GM13977 (cell line): Measurements from ENCODE around the gene C5orf63.

Experiments used
- DNase-seq: peaks from one replicate; pipeline ENCODE4 v3.0.0; 2012; ENCODE audit warnings: low spot score
- CTCF ChIP-seq: IDR thresholded peaks from 2 replicates; pipeline ENCODE4 v1.5.1; 2012; ENCODE audit warnings: mild to moderate bottlenecking, control low read depth; ENCODE audit not compliant: insufficient read depth; ENCODE audit errors: extremely low read depth, missing control alignments
- in situ Hi-C: fragments of 300-500 bp; cut with MboI; formaldehyde crosslinking; loops from one replicate; pipeline ENCODE4 v1.12.0; 2022; ENCODE audit warnings: low sequenced_read_pairs, low pct_unique_long_range_greater_than_20kb, mixed read lengths, inconsistent platforms; ENCODE audit not compliant: unreplicated experiment

The C5orf63 gene

GRCh38 chr5:127038550-127038949 is 34.8 kb downstream of the C5orf63 start:
- in situ Hi-C loops, result loop anchor here (25.0 kb wide), 1 partner anchor 376 kb away; no protein-coding TSS in a partner anchor
- TF ChIP-seq CTCF, result no peak

GRCh38 chr5:127031863-127032232 is 41.5 kb downstream of the C5orf63 start:
- no peak for DNase-seq
- in situ Hi-C loops, result loop anchor here (25.0 kb wide), 1 partner anchor 370 kb away; no protein-coding TSS in a partner anchor
- TF ChIP-seq CTCF, result no peak

More at GRCh38 chr5:127038550-127038949, 34.8 kb downstream of the C5orf63 start:
- no peak for DNase-seq

- in situ Hi-C loops, result loop anchor here (25.0 kb wide), 1 partner anchor 369 kb away; no protein-coding TSS in a partner anchor
- TF ChIP-seq CTCF, result no peak
- DNase-seq, result peak; percentile 48
Observed at GRCh38 chr5:127031147-127031862, 42.0 kb downstream of the C5orf63 start.

- no peak for TF ChIP-seq CTCF
- in situ Hi-C loops, result loop anchor here (25.0 kb wide), 1 partner anchor 368 kb away; no protein-coding TSS in a partner anchor
- DNase-seq, result peak; percentile 98
Observed at GRCh38 chr5:127030259-127031146, 42.8 kb downstream of the C5orf63 start, which contains the start of gene MARCHF3. TSS of gene MARCHF3 (minus strand) at chr5:127030558. CDS start at chr5:126918171, 112,387 bp downstream.

- no peak for TF ChIP-seq CTCF
- peak; percentile 30 for DNase-seq
- in situ Hi-C loops, result loop anchor here (25.0 kb wide), 1 partner anchor 367 kb away; no protein-coding TSS in a partner anchor
Observed at GRCh38 chr5:127029581-127030258, 43.6 kb downstream of the C5orf63 start.

- in situ Hi-C loops, result loop anchor here (25.0 kb wide), 1 partner anchor 367 kb away; no protein-coding TSS in a partner anchor
- no peak for DNase-seq
- no peak for TF ChIP-seq CTCF
Observed at GRCh38 chr5:127028822-127029457, 44.4 kb downstream of the C5orf63 start.
